ENCODE data around the gene WAPL. TPM values are rescaled to one million over a fixed set of nuclear protein-coding genes. Genes with fewer than 3 reads are reported as not detected.

Gene WAPL
- total RNA-seq, 1 donor from 2014 or later = 79.4 TPM

- Mint-ChIP-seq H3K4me3 (no peak overlapping the region), H3K36me3 (peaks cover 46% of the 10 kb centered on the region), H3K27me3 (ENCODE audit: insufficient read depth, low read depth) (no peaks in the 10 kb centered on the region), H3K4me1 (no peaks in the 10 kb centered on the region), H3K9me3 (peaks cover under 1% of the 10 kb centered on the region), H3K27ac (no peak overlapping the region)
- H3K79me2 ChIP-seq (ENCODE audit: low read depth) = no peaks in the 10 kb centered on the region
- H3K4me1 ChIP-seq = no peaks in the 10 kb centered on the region
- H3K27me3 ChIP-seq = no peaks in the 10 kb centered on the region
- no peak overlapping the region for H3K4me2 ChIP-seq
- no peaks in the 10 kb centered on the region for H3F3A ChIP-seq (ENCODE audit: low read depth)
- no peak overlapping the region for H2AFZ ChIP-seq (replicated peaks)
- peaks cover 35% of the 10 kb centered on the region for H3K36me3 ChIP-seq
- no peaks in the 10 kb centered on the region for H4K20me1 ChIP-seq (ENCODE audit: low read depth)
- TF ChIP-seq CTCF (IDR thresholded peaks at IDR 0.05) (no peak), EZH2phosphoT487 (IDR thresholded peaks at IDR 0.05) (no peak)
- no peak for DNase-seq (ENCODE audit: low spot score)
- no peaks in the 10 kb centered on the region for H3K9me3 ChIP-seq (ENCODE audit: low read depth)
- no peak overlapping the region for H3K4me3 ChIP-seq
- no peak overlapping the region for H3K27ac ChIP-seq
- no peak overlapping the region for H3K9ac ChIP-seq
These were observed 71.5 kb downstream of the WAPL start for GRCh38 chr10:86449926-86450558.

DNA sequence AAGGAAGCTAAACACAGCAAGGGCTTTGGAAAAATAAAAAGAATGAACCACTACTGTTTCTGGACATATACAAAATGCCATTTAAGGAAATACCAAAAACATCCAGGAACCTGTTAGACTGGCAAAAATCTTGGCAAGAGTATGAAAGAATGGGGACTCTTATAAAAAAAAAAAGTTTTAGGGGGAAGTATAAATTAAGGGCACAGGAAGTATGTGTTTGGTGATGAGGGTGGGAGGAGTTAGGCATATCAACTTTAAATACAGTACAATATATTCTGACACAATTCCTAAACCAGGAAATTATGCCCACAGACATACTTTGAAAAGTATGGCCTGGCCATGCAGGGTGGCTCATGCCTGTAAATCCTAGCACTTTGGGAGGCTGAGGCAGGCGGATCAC lies 74.2 kb downstream of the WAPL start:
- no peaks in the 10 kb centered on the region for H3K79me2 ChIP-seq (ENCODE audit: low read depth)
- H3K4me2 ChIP-seq = no peak overlapping the region
- no peaks in the 10 kb centered on the region for H3K27me3 Mint-ChIP-seq (ENCODE audit: insufficient read depth, low read depth)
- H2AFZ ChIP-seq (replicated peaks) = no peak overlapping the region
- H3K36me3 Mint-ChIP-seq = peaks cover 48% of the 10 kb centered on the region
- H3K4me1 Mint-ChIP-seq = no peaks in the 10 kb centered on the region
- H3F3A ChIP-seq (ENCODE audit: low read depth) = no peaks in the 10 kb centered on the region
- H3K27ac ChIP-seq = no peak overlapping the region
- no peaks in the 10 kb centered on the region for H3K4me1 ChIP-seq
- H3K36me3 ChIP-seq = peaks cover 29% of the 10 kb centered on the region
- H3K27me3 ChIP-seq = no peaks in the 10 kb centered on the region
- no peak for DNase-seq (ENCODE audit: low spot score)
- no peak overlapping the region for H3K4me3 Mint-ChIP-seq
- no peaks in the 10 kb centered on the region for H4K20me1 ChIP-seq (ENCODE audit: low read depth)
- no peaks in the 10 kb centered on the region for H3K9me3 Mint-ChIP-seq
- no peak for TF ChIP-seq EZH2phosphoT487 (IDR thresholded peaks at IDR 0.05)
- TF ChIP-seq EZH2 (IDR thresholded peaks at IDR 0.05) = no peak
- TF ChIP-seq CTCF (IDR thresholded peaks at IDR 0.05) = no peak
- H3K27ac Mint-ChIP-seq = no peak overlapping the region
- no peaks in the 10 kb centered on the region for H3K9me3 ChIP-seq (ENCODE audit: low read depth)
- H3K9ac ChIP-seq = no peak overlapping the region
- no peak overlapping the region for H3K4me3 ChIP-seq

DNA sequence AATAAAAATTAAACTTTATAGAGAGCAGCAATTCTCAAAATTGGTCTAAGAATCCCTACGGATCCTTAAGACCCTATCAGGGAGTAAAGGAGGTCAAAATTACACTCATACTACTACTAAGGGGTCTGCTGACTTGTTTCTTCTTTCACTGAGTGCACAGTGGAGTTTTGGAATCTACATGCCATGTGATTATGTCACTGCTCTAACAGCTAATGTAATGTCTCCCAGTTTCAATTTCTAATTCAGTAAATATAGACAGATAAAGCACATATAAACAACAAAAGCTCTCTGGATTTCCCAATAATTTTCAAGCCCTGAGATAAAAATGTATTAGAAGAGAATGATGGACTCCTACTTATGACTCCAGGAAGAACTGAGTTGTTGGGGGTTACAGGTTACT lies 74.6 kb downstream of the WAPL start:
- no peaks in the 10 kb centered on the region for H3K9me3 ChIP-seq (ENCODE audit: low read depth)
- H4K20me1 ChIP-seq (ENCODE audit: low read depth) = no peaks in the 10 kb centered on the region
- no peak for DNase-seq (ENCODE audit: low spot score)
- H3K36me3 ChIP-seq = peaks cover 24% of the 10 kb centered on the region
- Mint-ChIP-seq H3K9me3 (no peaks in the 10 kb centered on the region), H3K27ac (no peak overlapping the region), H3K36me3 (peaks cover 47% of the 10 kb centered on the region), H3K4me3 (no peak overlapping the region), H3K27me3 (ENCODE audit: insufficient read depth, low read depth) (no peaks in the 10 kb centered on the region), H3K4me1 (no peaks in the 10 kb centered on the region)
- H3K4me1 ChIP-seq = no peaks in the 10 kb centered on the region
- H3K4me2 ChIP-seq = no peak overlapping the region
- no peak overlapping the region for H3K9ac ChIP-seq
- H2AFZ ChIP-seq (replicated peaks) = no peak overlapping the region
- no peak overlapping the region for H3K27ac ChIP-seq
- H3F3A ChIP-seq (ENCODE audit: low read depth) = no peaks in the 10 kb centered on the region
- H3K79me2 ChIP-seq (ENCODE audit: low read depth) = no peaks in the 10 kb centered on the region
- no peak for TF ChIP-seq EZH2 (IDR thresholded peaks at IDR 0.05)
- TF ChIP-seq CTCF (IDR thresholded peaks at IDR 0.05) = no peak
- no peaks in the 10 kb centered on the region for H3K27me3 ChIP-seq
- no peak overlapping the region for H3K4me3 ChIP-seq
